HuH-7.5 (cell line): Measurements from ENCODE around the gene TRIB2.
"Not testable (repeated sequence)": the region's sequence is repeated elsewhere in the genome, so short reads cannot be mapped to it uniquely, and the experiment has no call there.

ENCODE experiments used
- DNase-seq: peaks from one replicate; pipeline ENCODE4 v3.0.0; 2011; ENCODE audit warnings: low spot score

TRIB2 gene

DNA sequence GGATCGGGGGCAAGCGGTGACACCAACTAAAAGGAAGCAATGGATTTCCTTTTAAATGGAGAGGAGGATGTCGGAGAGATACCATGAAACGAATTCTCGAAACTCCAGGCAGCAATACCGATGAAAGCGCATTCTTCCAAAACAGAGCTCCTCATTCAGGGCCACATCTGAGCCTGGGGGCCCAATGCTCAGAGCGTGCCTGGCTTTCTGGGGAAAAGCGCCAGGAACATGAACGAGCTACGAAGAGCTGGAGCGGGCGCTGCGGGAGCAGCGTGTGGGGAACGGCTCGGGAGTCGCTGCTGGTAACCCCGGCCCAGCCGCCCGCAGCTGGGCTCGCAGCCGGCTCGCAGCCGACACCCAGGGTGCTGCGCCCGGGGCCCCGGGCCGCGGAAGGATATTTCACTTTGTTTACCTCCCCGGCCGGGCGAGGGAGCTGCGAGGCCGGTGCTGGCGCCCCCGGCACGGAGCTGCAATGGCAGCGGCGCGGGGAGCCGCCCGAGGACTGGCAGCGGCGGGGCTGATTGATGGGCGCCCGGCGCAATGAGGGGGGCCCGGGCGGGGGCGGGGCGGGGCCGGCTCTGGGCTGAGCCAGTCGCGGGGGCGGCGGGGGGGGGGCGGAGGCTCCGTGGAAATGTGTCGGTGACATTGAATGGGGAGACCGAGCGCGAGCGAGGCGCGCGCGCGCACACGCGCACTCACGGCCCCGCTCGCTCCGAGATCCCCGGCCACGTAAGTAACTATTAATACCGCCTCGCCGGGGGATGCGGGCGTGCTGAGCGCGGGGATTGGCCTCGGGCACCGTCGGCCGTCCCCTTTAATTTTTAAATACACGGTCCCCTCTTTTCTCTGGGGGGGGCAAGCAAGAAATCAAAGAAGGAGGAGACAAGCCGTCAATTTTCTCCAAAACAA, at the start of gene TRIB2:
TRIB2 (plus strand) TSS at position 655 of the 909 bp plus-strand sequence. CDS start 1,372 bp downstream, outside the sequence.
- peak; percentile 54 for DNase-seq

DNA sequence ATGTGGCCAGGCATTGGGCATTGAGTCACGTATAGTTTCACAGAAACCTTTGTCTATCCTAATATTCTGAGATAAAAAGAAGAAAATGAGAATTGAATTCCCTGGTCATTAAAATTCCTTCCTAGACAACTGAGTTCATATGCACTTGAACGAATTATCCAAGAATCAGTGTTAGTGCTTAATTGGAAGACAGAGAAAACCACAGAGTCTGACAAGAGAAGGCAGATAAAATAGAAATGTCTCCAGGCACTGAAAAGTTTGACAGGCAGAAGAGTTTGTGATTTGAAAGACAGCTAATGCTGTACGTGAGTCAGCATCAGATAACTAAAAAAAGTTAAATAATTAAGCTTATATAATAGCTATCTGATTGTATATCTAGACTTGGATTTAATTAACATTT, 47.7 kb upstream of the TRIB2 start:
- no peak for DNase-seq

DNA sequence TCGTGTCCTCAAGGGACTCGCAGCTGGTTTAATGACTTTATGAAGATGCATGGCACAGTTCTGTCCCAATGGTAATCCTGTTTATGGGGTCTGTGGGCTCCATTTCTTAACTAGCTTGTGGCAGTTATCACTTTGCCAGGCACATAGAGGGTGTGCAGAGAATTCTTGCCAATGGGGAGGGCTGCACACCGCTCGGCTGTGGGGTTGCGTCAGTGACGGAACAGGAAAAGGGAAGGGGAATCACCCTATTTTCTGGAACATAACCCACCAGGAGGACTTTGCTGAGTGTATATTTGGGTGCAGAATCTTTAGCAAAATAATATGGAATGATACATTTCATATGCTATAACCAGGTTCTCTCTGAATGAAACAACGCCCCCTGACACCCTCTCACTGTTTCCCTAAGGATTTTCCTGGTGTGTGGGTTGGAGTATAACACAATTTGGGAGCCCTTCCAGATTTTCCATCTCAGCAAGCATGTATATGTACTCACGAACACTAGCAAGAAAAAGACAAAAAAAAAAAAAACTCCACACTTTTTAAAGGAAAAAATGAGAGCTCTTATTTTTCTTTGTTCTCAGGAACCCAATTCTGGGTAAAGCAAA, 43.9 kb upstream of the TRIB2 start:
- no peak for DNase-seq

DNA sequence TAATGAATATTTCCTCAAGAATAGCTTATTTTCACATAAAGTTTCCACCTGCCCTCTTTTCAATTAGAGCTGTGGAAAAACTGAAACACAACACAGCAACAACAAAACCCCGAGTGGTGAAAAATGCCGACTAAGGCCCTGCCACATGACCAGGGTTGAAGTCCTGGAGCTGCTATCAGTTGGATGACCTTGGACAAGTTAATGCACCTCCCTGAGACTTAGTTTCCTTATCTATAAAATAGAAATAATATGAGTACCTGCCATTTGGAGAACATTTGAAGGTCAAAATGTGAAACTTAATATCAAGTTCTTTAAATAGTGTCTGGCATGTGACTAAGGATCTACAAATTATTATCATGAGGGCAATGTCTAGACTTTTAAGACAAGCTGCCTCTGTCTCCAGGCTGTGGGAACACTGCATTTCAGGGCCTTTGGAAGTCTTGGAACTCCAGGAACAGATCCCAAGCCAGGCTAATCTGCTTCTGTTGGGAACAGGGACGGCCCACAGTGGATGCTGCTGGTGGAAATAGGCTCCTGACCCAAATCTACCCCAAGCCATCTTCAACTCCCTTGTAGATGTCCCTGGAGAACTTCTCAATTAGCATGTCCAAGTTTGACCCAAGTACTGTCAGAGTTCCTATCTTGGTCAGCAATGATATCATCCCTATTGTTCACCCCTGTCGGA, 42.0 kb upstream of the TRIB2 start:
- no peak for DNase-seq

DNA sequence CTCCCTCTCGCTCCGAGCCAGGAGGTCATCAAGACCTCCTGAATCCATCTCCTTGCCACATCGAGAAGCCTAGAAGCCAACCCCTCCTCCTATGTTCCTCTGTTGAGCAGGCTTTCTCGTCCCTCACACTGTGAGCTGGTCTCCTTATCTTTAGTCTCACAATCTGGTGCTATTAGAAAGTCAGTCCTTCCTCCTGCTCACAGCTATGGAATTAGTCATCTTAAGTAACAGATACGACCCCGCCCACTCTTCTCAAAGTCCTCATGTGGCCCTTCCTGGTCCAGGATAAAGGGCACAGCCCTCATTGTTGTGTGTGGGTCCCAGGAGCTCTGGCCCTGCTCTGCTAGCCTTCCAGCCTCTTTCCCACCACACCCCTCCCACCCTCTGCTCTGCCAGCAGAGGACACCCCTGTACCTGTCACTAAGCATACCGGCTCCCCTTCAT, 41.4 kb upstream of the TRIB2 start:
- DNase-seq, result no peak

DNA sequence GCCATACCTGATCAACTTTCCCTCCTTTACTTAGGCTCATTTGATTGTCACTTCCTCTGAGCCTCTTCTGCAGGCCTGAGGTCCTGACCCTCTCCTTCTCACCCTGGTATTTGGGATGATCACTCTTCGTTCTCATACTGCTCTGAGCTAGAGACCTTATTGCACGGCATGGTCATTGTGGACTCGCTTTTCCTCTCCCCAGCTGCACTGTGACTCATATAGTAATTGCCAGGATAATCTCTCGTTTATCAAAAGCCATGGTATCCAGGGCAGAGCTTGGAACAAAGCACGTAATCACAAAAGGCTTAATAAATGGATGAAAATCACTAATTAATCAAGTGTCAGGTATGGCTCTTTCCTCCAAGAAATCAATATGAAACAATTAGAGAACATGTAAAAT, 40.9 kb upstream of the TRIB2 start:
- no peak for DNase-seq

DNA sequence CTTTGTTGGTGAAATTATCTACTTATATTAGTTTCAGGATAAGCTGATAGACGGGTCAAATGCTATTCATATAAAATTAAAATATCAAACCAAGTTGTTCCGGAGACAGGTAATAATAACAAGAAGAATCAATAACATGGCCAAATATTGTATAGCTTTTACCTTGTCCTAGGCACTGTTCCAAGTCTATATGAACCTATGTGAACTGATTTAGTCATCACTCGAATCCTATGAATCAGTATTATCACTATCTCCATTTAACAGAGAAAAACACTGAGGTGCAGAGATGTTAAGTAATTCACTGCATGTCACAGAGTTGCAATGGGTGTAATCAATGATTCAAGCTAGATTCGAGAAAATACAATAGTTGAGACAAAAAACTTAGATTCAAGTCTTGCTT, 40.0 kb upstream of the TRIB2 start:
- no peak for DNase-seq

DNA sequence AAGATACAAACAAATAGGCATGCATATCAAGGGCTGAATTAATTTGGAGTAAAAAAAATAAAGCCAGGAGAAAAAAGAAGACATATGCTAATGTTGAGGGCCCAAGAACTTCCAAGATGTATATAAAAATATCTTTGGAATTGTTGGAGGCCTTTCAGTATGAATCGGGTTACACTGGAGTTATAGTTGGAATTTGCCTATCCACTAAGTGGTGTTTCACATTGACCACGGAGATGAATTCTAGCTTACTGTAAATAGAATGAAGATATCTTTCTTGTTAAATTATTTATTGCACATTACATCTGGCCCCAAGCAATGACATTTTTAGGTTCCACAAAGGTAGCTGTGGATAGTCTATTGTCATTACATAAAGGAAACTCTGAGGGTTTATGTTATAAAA, 38.5 kb upstream of the TRIB2 start:
- DNase-seq, result no peak

DNA sequence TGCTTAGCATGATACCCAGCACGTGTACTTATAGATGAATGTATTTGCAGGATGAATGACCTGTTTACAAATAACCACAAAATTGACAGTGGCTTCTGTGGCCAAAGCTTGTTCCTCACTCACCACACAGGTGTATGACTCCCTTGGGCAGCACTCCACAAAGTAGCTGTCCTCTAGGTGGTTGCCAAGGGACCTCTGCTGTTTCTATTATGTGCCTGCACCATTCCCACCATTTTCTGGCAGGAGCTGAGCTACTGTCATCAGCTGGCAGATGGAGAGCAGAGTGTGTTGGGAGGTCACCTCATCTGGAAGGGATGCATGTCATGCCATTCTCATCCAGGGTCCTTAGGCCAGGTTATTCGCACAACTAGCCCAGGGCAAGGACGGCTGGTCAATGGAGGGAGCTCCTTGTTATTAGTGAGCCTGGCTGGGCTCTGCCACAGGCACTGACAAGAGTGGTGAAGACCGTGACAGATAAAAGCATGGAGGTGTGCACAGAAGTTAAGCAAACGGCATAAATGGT, 37.1 kb upstream of the TRIB2 start:
- no peak for DNase-seq

DNA sequence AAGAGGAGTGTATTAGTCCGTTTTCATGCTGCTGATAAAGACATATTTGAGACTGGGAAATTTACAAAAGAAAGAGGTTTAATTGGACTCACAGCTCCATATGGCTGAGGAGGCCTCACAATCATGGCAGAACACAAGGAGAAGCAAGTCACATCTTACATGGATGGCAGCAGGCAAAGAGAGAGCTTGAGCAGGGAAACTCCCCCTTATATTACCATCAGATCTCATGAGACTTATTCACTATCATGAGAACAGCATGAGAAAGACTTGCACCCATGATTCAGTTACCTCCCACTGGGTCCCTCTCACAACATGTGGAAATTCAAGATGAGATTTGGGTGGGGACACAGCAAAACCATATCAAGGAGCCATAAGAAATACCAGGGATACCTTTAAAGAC, 36.6 kb upstream of the TRIB2 start:
- not testable (repeated sequence) for DNase-seq

DNA sequence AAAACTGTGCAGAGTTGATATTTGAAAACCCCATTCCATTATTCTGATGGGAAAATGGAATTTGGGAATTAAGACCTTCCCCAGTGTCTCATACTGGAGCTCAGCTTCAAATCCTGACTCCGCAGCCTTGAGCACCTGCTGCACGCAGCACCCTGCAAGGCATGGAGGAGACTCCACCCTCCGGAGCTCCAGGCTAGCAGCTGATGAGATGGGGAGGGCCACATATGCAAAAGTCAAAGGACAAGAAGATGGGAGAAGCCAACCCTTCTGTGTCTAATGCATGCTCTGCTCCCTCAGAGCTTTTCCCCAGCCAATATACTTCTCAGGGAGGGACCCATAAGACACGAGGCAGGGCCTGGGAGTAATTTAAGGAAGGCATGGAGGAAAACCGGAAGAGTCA, 34.7 kb upstream of the TRIB2 start:
- no peak for DNase-seq

DNA sequence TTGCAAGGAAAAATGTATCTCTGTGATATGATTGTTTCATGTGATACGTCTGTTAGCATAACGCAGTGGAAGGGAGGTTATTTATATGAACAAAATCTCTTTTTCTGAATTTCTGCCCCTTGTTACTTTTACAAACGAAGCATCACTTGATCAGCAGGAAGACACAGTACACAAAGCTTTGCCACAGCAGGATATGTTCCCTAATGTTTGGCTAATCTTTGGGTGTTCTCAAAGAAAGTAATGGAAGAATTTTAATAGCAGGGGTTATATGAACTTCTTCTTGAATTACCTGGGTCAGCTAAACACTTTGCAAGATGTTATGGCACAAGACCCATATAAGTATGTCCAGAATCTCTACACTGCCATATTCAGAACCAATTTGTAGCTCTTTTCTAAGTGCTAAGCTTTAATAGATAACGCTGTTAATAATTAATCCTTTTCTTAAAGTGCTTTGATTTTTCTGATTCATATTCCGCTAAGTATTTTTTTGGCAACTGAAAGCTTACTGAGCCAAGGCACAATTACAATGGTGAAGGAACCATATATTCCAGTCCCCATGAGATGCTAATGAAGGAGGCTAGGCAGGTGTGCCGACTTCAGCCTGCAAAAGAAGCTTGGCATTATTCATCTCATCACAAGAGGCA, 33.2 kb upstream of the TRIB2 start:
- DNase-seq, result no peak

DNA sequence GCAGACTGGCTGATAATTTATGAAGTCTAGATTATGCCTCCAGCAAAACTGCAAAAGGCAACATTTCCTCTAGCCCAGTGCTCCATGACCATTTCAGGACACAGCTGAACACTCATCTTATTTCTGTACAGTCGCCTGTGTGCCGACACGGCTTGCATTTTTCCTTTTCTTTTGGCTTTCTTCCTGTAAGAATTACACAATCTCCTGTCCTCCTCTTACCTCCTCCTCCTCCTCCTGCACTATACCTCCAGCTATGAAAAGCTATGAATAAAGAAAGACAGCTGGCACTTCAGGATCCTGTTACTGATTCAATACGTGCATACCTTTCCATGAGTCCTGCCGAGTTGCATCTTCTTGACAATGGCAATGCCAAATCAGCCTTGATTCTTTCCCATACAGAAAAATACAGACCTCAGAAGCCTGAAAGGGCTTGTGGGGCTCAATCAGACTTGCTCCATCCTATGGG, 32.2 kb upstream of the TRIB2 start:
- DNase-seq, result no peak

DNA sequence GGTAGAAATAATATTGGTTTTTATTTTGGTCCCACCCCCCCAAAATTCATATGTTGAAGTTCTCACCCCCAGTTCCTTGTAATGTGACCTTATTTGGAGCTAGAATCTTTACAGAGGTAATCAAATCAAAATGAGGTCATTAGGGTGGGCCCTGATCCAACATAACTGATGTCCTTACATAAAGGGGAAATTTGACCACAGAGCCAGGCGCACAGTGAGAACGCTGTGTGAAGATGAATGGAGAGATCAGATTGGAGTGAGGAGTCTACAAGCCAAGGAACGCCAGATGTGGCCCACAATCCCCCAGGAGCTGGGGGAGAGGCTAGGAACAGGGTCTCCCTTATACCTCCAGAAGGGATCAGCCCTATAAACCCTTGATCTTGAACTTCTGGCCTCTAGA, 31.6 kb upstream of the TRIB2 start:
- no peak for DNase-seq

DNA sequence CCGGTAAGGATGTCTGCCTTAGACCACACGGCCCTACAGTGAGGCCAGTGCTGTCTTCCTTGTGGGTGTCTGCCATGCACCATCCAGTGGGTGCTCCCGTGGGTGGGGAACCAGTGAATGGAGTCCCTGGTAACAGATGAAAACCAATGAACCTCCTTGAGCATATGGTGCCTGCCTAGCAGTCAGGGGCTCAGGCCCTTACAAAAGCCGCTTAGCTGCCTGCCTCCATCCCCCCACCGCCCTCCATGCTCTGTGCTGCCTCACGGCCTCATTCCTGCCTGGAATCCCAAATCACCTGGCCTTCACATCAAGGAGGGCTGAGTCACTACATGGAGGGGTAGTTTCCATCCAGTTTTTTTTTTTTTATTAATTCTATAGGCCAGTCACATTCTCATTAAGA, 30.8 kb upstream of the TRIB2 start:
- no peak for DNase-seq

DNA sequence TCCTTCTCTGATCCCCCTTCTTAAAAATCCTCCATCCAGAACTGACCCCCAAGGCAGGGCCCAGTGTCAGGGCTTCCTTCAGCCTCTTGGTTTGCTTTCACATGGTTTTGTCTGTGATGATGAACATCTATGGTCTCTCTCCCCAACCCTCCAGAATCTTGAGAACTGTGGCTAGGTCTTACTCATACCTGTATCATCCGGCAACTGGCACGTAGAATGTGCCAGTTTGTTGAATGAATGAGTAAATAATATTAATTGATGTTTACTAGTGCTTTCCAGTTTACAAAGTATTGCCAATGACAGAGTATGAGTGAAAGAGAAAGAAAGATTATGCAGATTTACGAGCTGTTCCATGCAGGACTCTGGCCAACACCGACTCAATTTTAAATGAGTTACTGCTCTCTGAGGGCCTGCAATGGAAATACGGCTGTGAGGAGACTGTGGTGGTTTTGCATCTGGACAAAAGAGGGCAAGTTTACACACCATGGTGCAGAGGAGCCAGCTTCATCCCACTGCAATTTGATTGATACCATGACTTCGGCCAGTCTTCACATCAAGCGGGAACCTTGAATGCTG, 29.9 kb upstream of the TRIB2 start:
- no peak for DNase-seq

DNA sequence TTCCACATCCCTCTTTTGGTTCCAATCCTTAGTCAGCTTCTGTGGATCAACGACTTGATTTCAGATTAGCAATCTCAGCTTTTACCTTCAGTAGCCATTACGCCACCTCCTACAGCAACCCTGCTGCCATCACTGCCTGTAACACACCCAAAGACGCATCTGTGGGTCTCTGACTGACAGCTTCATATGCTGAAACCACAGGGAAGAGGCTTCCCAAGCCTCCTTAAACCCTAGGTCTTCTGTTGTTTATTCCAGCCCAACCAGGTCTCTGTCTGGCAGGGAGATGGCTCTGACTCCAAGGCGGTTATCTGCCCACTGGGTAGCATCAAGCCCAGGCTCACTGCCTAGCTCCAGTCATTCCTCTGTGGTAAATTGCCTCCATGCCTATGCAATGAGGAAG, 28.6 kb upstream of the TRIB2 start:
- DNase-seq, result no peak

DNA sequence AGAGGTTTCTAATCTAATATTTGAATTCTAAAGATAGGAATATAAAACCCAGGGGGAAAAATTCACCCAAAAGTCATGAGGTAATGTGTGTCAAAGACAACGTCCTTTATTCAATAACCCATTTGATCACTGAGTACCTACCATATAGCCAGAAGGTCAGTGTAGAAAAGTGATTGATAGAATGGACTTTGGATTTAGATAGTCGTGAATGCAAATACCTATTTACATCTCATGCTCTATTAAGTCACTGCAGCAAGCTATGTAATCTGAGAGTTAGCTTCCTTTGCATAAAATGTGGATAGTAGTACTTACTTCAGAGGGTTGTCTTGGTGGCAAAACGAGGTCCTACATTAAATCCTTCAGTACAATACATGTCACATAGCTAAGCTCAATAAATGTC, 27.8 kb upstream of the TRIB2 start:
- DNase-seq, result no peak

DNA sequence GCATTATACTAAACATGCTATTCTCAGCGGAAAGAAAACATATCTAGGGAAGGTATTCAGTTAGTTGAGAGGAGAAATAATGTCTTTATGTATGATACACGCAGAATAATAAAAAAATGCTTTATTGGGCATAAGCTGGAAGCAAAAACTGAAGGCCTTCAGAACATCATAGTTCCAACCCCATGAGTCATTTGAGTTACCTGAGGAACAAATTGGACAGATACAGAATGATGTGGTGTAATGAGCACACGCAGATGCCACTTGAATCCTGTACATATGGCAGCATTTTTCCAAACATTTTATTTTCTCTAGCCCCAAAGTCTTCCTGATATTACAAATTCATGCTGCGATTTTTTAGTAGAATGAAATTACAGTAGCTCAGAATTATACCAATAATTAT, 23.2 kb upstream of the TRIB2 start:
- no peak for DNase-seq

DNA sequence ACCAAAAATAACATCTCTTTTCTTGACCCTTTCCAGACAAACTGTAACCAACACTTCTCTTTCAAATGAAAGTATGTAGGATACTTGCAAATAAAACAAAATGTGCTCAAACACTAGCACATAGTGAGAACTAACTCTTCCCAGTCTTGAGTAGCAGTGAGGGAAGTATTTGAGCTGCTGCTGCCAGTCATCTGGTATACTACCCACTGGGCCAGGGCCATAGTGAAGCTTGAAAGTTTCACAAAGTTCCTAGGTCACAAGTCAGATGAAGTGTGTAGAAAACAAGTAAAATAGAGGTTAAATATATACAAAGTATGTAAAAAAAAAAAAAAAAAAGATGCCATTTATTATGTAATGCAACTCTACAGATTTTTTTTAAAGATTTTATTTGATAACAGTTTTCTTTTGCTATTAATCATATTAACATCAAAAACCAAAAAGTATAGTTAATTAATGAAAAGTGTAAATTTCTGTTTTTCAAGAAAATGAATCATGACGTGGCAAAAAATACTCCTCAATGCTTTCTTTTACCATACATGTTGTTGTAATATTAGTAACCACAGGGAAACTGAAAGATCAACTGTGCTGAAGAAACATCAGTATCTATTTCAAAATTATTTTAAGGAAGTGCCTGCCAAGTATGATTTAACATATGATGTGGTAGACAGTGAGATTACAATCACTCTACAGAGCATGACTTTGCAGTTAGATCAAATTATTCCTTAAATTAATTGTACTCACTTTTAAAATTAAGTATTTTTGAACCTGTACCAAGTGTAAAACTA, 21.6 kb upstream of the TRIB2 start:
- no peak for DNase-seq

DNA sequence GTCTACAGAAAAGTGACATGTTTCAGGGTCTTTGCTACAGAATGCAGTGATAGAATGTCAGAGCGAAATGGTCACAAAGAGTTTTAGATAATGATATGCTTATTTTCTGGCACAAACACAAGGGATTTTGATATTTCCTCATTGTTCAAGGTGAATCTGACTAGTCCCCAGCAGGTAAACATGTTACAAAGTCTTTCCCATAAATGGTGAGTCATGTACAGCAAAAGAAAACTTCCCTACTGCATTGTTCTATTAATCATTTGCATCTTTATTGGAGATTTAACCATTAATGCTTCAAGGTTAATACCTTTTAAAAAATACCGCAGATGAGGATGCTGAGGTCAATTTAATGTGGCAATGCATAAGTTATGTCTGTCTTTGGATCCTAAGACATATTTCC, 19.1 kb upstream of the TRIB2 start:
- DNase-seq, result no peak
